Testis (tissue), 3 donors: ENCODE measurements around the gene MRPL21. TPM values are rescaled to one million over a fixed set of nuclear protein-coding genes. Genes with fewer than 3 reads are reported as not detected.

Experiments used
- DNase-seq: peaks from one replicate; pipeline ENCODE4 v3.0.0-alpha.2; 2019
- H3K27ac ChIP-seq, 2 donors: fragments of 200-600 bp; sonication (generic); one replicate each; pipeline ENCODE4 v1.5.1; 2019
- H3K27me3 ChIP-seq: fragments of 200-600 bp; sonication (generic); one replicate; pipeline ENCODE4 v1.5.1; 2019
- H3K36me3 ChIP-seq: fragments of 200-600 bp; sonication (generic); one replicate; pipeline ENCODE4 v1.5.1; 2017; ENCODE audit warnings: low read depth; ENCODE audit errors: missing control alignments
- H3K4me1 ChIP-seq: fragments of 200-600 bp; sonication (generic); one replicate; pipeline ENCODE4 v1.5.1; 2019
- H3K4me3 ChIP-seq, 2 donors: fragments of 200-600 bp; sonication (generic); one replicate each; pipeline ENCODE4 v1.5.1; 2017 to 2019
- H3K9me3 ChIP-seq: fragments of 200-600 bp; sonication (generic); one replicate; pipeline ENCODE4 v1.5.1; 2017
- CTCF ChIP-seq, 3 experiments: fragments of 450-650 bp in 2 of 3; fragments of 200-600 bp in 1 of 3; sonication (generic) in 1 of 3; IDR thresholded peaks; one replicate each; pipeline ENCODE4 v1.5.1; 2016 to 2019; ENCODE audit warnings: antibody characterized with exemption in 3 of 3, mild to moderate bottlenecking in 2 of 3, moderate library complexity in 1 of 3
- POLR2A ChIP-seq: fragments of 450-650 bp; IDR thresholded peaks from one replicate; pipeline ENCODE4 v1.6.1; 2017; ENCODE audit warnings: antibody characterized with exemption, mild to moderate bottlenecking, moderate library complexity
- WGBS, 2 donors: methylation state at CpG; one replicate each; pipeline ENCODE4 v1.1.5; 2018; 5-methylcytosine and 5-hydroxymethylcytosine counted together
- intact Hi-C: fragments of 100-400 bp; cut with DNase I; formaldehyde crosslinking; loops from one replicate; pipeline ENCODE4 v1.15.1; 2023; ENCODE audit warnings: low total_unique reads
- polyA plus RNA-seq: library from polyadenylated mRNA; stranded (reverse); fragments of 350-450 nt; fragmentation: Illumina TruSeq; extraction: RNeasy Lipid Tissue Mini Kit (QIAGEN cat#74804); gene quantifications from one replicate; pipeline ENCODE4 v1.2.3, GENCODE V29; 2014; ENCODE audit warnings: low read depth, low replicate concordance; ENCODE audit not compliant: insufficient read depth
- total RNA-seq, 2 donors: library from RNA; depleted of rRNA; stranded (reverse); fragments of >200 nt; gene quantifications; one replicate each; pipeline ENCODE4 v1.2.3, GENCODE V29; 2016

MRPL21 gene
- total and polyA plus RNA-seq, 3 donors from 2014 or later, result 43.2 to 96.2 (median 45.0) TPM

GRCh38 chr11:68897441-68897840 lies 6.2 kb downstream of the MRPL21 start:
- no peak overlapping the region for H3K4me3 ChIP-seq
- H3K27ac ChIP-seq, result no peak overlapping the region
- H3K36me3 ChIP-seq, result no peaks in the 10 kb centered on the region

GRCh38 chr11:68896171-68896959 lies 7.3 kb downstream of the MRPL21 start:
- WGBS, 2 donors, result 90 to 93% methylated on average over 19 to 23 of the region's 23 CpGs
- H3K9me3 ChIP-seq, result no peaks in the 10 kb centered on the region
- intact Hi-C loops, result no loop called here
- no peaks in the 10 kb centered on the region for H3K36me3 ChIP-seq
- no peak overlapping the region for H3K27ac ChIP-seq
- H3K27me3 ChIP-seq, result no peaks in the 10 kb centered on the region
- DNase-seq, result no peak
- peaks cover 5% of the 10 kb centered on the region for H3K4me1 ChIP-seq
- H3K4me3 ChIP-seq, result no peak overlapping the region
- TF ChIP-seq POLR2A (no peak), CTCF (IDR thresholded peaks at IDR 0.05) (no peak)

More at GRCh38 chr11:68897441-68897840, 6.2 kb downstream of the MRPL21 start:
- intact Hi-C loops, result no loop called here
- DNase-seq, result no peak
- no peaks in the 10 kb centered on the region for H3K27me3 ChIP-seq
- 84 to 91% methylated on average over 8 to 9 of the region's 9 CpGs for WGBS, 2 donors
- TF ChIP-seq CTCF (IDR thresholded peaks at IDR 0.05) (no peak), POLR2A (no peak)
- H3K9me3 ChIP-seq, result no peaks in the 10 kb centered on the region
- no peaks in the 10 kb centered on the region for H3K4me1 ChIP-seq

GRCh38 chr11:68893282-68893681 lies 10.3 kb downstream of the MRPL21 start:
- TF ChIP-seq CTCF (IDR thresholded peaks at IDR 0.05), result no peak
- no peak for TF ChIP-seq POLR2A
- Histone ChIP-seq H3K27ac (no peak overlapping the region), H3K4me1 (peaks cover 13% of the 10 kb centered on the region), H3K27me3 (no peaks in the 10 kb centered on the region), H3K4me3 (no peak overlapping the region), H3K36me3 (no peaks in the 10 kb centered on the region), H3K9me3 (no peaks in the 10 kb centered on the region)
- intact Hi-C loops, result no loop called here
- 89 to 92% methylated on average over 5 of the region's 5 CpGs for WGBS, 2 donors
- no peak for DNase-seq

- 94 to 98% methylated on average over 20 of the region's 20 CpGs for WGBS, 2 donors
- Histone ChIP-seq H3K36me3 (no peaks in the 10 kb centered on the region), H3K27me3 (no peaks in the 10 kb centered on the region), H3K4me1 (peaks cover 13% of the 10 kb centered on the region), H3K4me3 (no peak overlapping the region), H3K9me3 (no peaks in the 10 kb centered on the region), H3K27ac (no peak overlapping the region)
- intact Hi-C loops, result no loop called here
- TF ChIP-seq CTCF (IDR thresholded peaks at IDR 0.05) (no peak), POLR2A (no peak)
- DNase-seq, result no peak
These were observed 11.1 kb downstream of the MRPL21 start for GRCh38 chr11:68892576-68892975.
